OCI-LY7 (cell line): Measurements from ENCODE around the gene DUSP9. TPM values are rescaled to one million over a fixed set of nuclear protein-coding genes. Genes with fewer than 3 reads are reported as not detected.

ENCODE experiments used
- BruUV-seq: library from RNA; stranded (reverse); fragments of 400-500 nt; replicated peaks from 2 replicates; lab custom pipeline; 2021; lab: Mats Ljungman, UMichigan
- CTCF ChIA-PET: fragments of 300-600 bp; sonication (Branson Sonifier 250); formaldehyde crosslinking; loops from one replicate; lab custom pipeline; 2022; ENCODE audit warnings: antibody characterized with exemption; ENCODE audit not compliant: unreplicated experiment; lab: Charles Lee
- POLR2A ChIA-PET: fragments of 300-600 bp; sonication (Branson Sonifier 250); formaldehyde crosslinking; loops from one replicate; lab custom pipeline; 2022; ENCODE audit warnings: antibody characterized with exemption; lab: Charles Lee
- DNase-seq: peaks from one replicate; pipeline ENCODE4 v3.0.0-alpha.2; 2015; ENCODE audit warnings: low spot score
- H2AFZ ChIP-seq: fragments of 200-600 bp; sonication (generic), shearing (Covaris generic); 2 replicates; pipeline ENCODE4 v1.6.1; 2014; ENCODE audit warnings: mild to moderate bottlenecking, antibody characterized with exemption, low read length, moderate library complexity
- H3K27ac ChIP-seq: fragments of 200-600 bp; sonication (generic); 2 replicates; pipeline ENCODE4 v1.5.1; 2014; ENCODE audit warnings: mixed run types, low read depth, mild to moderate bottlenecking, moderate library complexity, low read length, inconsistent platforms; ENCODE audit not compliant: poor library complexity, severe bottlenecking
- H3K36me3 ChIP-seq: fragments of 200-600 bp; sonication (generic); 2 replicates; pipeline ENCODE4 v1.6.1; 2014; ENCODE audit warnings: mild to moderate bottlenecking, antibody characterized with exemption, low read length, moderate library complexity, mixed read lengths; ENCODE audit not compliant: insufficient read depth
- H3K4me1 ChIP-seq: fragments of 200-600 bp; sonication (generic); 2 replicates; pipeline ENCODE4 v1.5.1; 2014; ENCODE audit warnings: mild to moderate bottlenecking, low read length; ENCODE audit not compliant: insufficient read depth, poor library complexity, severe bottlenecking
- H3K4me2 ChIP-seq: fragments of 200-600 bp; sonication (generic); 2 replicates; pipeline ENCODE4 v1.6.1; 2014; ENCODE audit warnings: mild to moderate bottlenecking, low read length
- H3K4me3 ChIP-seq: fragments of 200-600 bp; sonication (generic); 2 replicates; pipeline ENCODE4 v1.5.1; 2014; ENCODE audit warnings: mild to moderate bottlenecking, low read depth, low read length; ENCODE audit not compliant: poor library complexity, severe bottlenecking
- H3K79me2 ChIP-seq: fragments of 200-600 bp; sonication (generic); 2 replicates; pipeline ENCODE4 v1.6.1; 2016; ENCODE audit warnings: low read depth, mild to moderate bottlenecking, low read length, moderate library complexity, mixed read lengths; ENCODE audit not compliant: insufficient read depth
- H3K9me2 ChIP-seq: fragments of 200-600 bp; sonication (generic); 2 replicates; pipeline ENCODE4 v1.6.1; 2016; ENCODE audit warnings: mild to moderate bottlenecking, low read length, mixed read lengths; ENCODE audit not compliant: insufficient read depth
- H3K9me3 ChIP-seq: fragments of 200-600 bp; sonication (generic); 2 replicates; pipeline ENCODE4 v1.6.1; 2014; ENCODE audit warnings: mild to moderate bottlenecking, mixed run types, low read length, mixed read lengths
- H4K20me1 ChIP-seq: fragments of 200-600 bp; sonication (generic); 2 replicates; pipeline ENCODE4 v1.6.1; 2014; ENCODE audit warnings: mild to moderate bottlenecking, antibody characterized with exemption, low read length, moderate library complexity, mixed read lengths; ENCODE audit not compliant: insufficient read depth
- CTCF ChIP-seq: fragments of 200-600 bp; sonication (generic); conservative IDR thresholded peaks from 2 replicates; pipeline ENCODE4 v1.5.1; 2014; ENCODE audit warnings: mild to moderate bottlenecking, antibody characterized with exemption, low read length, moderate library complexity, mixed read lengths
- EZH2phosphoT487 ChIP-seq: fragments of 200-600 bp; sonication (generic); IDR thresholded peaks from 2 replicates; pipeline ENCODE4 v1.6.1; 2018; ENCODE audit warnings: low read depth, borderline replicate concordance, mild to moderate bottlenecking, mixed run types, antibody characterized with exemption, low read length, moderate library complexity, mixed read lengths
- intact Hi-C: fragments of 100-400 bp; cut with micrococcal nuclease; formaldehyde crosslinking; loops from one replicate; pipeline ENCODE4 v1.10.0; 2022; ENCODE audit not compliant: unreplicated experiment
- total RNA-seq, 2 experiments: library from RNA; depleted of rRNA in 1 of 2; stranded (reverse); fragments of >200 nt in 1 of 2; shearing (Covaris generic) in 1 of 2; gene quantifications; 2 replicates each; pipeline ENCODE4 v1.2.3, GENCODE V29; 2014 to 2022

Gene DUSP9
- total RNA-seq, 2 experiments from 2014 or later: not detected

GRCh38 chrX:153692003-153692402, 45.0 kb downstream of the DUSP9 start:
- intact Hi-C loops: no loop called here

GRCh38 chrX:153692611-153693156, 45.7 kb downstream of the DUSP9 start:
- Histone ChIP-seq H3K4me2 (no peak overlapping the region), H4K20me1 (no peaks in the 10 kb centered on the region), H3K36me3 (no peaks in the 10 kb centered on the region), H3K9me3 (no peaks in the 10 kb centered on the region), H3K9me2 (no peaks in the 10 kb centered on the region), H3K79me2 (no peaks in the 10 kb centered on the region), H3K4me1 (no peaks in the 10 kb centered on the region), H3K4me3 (no peak overlapping the region), H3K27ac (no peak overlapping the region), H2AFZ (no peak overlapping the region)
- ChIA-PET CTCF (no interaction called here), POLR2A (no interaction called here)
- no peak for TF ChIP-seq EZH2phosphoT487
- no peak for TF ChIP-seq CTCF
- DNase-seq: no peak
- intact Hi-C loops: no loop called here
- no TSS peak for BruUV-seq

More at GRCh38 chrX:153692003-153692402, 45.0 kb downstream of the DUSP9 start:
- BruUV-seq: no TSS peak
- no peak for DNase-seq
- no peaks in the 10 kb centered on the region for H3K9me3 ChIP-seq
- CTCF ChIA-PET: no interaction called here
- no peaks in the 10 kb centered on the region for H3K79me2 ChIP-seq
- H2AFZ ChIP-seq: no peak overlapping the region
- no peaks in the 10 kb centered on the region for H3K4me1 ChIP-seq
- H4K20me1 ChIP-seq: no peaks in the 10 kb centered on the region
- H3K4me3 ChIP-seq: no peak overlapping the region
- no peaks in the 10 kb centered on the region for H3K36me3 ChIP-seq
- H3K9me2 ChIP-seq: no peaks in the 10 kb centered on the region
- H3K4me2 ChIP-seq: no peak overlapping the region
- POLR2A ChIA-PET: interaction anchor here (0.6 kb wide), 1 partner anchor 25 kb away, joined by 3 read pairs; no protein-coding TSS in a partner anchor
- no peak overlapping the region for H3K27ac ChIP-seq
- no peak for TF ChIP-seq CTCF
- TF ChIP-seq EZH2phosphoT487: no peak

GRCh38 chrX:153693216-153694086, 46.4 kb downstream of the DUSP9 start:
- H4K20me1 ChIP-seq: no peaks in the 10 kb centered on the region

More at GRCh38 chrX:153693216-153694086, 46.4 kb downstream of the DUSP9 start:
- Histone ChIP-seq H3K79me2 (no peaks in the 10 kb centered on the region), H3K9me2 (no peaks in the 10 kb centered on the region), H3K4me1 (no peaks in the 10 kb centered on the region), H3K4me2 (no peak overlapping the region), H3K4me3 (no peak overlapping the region), H3K27ac (no peak overlapping the region), H2AFZ (no peak overlapping the region), H3K36me3 (no peaks in the 10 kb centered on the region), H3K9me3 (no peaks in the 10 kb centered on the region)
- intact Hi-C loops: no loop called here
- DNase-seq: no peak
- TF ChIP-seq CTCF (no peak), EZH2phosphoT487 (no peak)
- CTCF ChIA-PET: no interaction called here
- POLR2A ChIA-PET: no interaction called here
- BruUV-seq: no TSS peak
